NCI-H2196 treated with DMSO at 0.1 percent for 48 hours (cell line): ENCODE results near the gene EGF.
"Not testable (repeated sequence)": the region's sequence is repeated elsewhere in the genome, so short reads cannot be mapped to it uniquely, and the experiment has no call there.

Experiments
- DNase-seq: peaks from one replicate; lab custom pipeline; 2025; ENCODE audit not compliant: unreplicated experiment; lab: John Stamatoyannopoulos, UW

EGF gene

DNA sequence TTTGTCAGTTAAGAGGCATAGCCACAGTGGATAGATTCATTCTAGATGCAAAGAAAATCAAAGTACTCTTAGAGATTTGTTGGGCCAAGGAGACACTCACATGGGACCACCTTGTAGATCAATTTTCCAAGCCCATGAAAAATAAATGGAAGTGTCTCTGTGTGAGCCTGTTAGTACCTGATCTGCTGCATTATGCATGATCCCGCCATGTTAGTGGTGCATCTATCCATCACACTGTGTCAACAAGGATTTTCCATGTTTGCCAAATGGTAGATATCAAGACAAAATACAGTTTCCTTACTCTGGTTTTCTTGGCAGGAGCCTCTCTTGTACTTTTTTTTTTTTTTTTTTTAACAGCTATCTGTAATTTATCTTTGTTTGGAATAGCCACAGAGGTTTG lies 112.4 kb downstream of the EGF start:
- DNase-seq = no peak

- DNase-seq = no peak
Measured at GRCh38 chr4:110025718-110026117, 113.0 kb downstream of the EGF start.

DNA sequence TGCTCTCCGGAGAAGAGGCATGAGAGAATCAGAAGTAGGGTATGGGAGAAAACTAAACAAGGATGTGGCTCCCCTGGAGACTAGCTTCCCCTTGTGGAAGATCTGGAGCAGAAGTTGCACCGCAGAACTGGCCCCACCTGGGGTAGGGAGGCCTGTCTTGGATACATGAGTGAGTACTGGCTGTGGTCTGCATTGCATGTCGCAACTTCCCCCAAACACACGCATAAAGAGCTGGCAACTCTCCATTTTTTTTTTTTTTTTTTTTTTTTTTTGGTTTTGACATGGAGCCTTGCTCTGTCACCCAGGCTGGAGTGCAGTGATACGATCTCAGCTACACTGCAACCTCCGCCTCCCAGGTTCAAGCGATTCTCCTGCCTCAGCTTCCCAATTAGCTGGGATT lies 119.9 kb downstream of the EGF start:
- no peak for DNase-seq

- DNase-seq = no peak
Measured at GRCh38 chr4:110033355-110034025, 120.8 kb downstream of the EGF start.

DNA sequence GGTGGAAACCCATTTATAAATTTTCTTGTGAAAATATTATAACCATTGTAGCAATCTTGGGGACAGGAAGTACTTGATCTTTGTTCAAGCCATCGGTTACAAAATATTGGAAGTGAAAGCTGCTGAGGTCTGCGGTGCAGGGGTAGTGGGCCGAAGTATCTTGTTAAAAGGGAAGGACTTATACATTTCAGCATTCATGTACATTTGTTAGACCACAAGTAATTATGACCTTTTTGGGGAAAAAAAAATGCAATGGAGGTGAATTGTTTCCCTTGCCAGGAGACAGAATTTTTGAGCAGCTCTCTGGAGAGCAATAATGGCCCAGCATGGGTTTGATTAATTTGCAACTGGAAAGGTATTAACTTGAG lies 121.3 kb downstream of the EGF start:
- DNase-seq = no peak

GRCh38 chr4:110039164-110039563 lies 126.5 kb downstream of the EGF start:
- DNase-seq = not testable (repeated sequence)

- DNase-seq = no peak
Measured at GRCh38 chr4:110041735-110042134, 129.1 kb downstream of the EGF start.

DNA sequence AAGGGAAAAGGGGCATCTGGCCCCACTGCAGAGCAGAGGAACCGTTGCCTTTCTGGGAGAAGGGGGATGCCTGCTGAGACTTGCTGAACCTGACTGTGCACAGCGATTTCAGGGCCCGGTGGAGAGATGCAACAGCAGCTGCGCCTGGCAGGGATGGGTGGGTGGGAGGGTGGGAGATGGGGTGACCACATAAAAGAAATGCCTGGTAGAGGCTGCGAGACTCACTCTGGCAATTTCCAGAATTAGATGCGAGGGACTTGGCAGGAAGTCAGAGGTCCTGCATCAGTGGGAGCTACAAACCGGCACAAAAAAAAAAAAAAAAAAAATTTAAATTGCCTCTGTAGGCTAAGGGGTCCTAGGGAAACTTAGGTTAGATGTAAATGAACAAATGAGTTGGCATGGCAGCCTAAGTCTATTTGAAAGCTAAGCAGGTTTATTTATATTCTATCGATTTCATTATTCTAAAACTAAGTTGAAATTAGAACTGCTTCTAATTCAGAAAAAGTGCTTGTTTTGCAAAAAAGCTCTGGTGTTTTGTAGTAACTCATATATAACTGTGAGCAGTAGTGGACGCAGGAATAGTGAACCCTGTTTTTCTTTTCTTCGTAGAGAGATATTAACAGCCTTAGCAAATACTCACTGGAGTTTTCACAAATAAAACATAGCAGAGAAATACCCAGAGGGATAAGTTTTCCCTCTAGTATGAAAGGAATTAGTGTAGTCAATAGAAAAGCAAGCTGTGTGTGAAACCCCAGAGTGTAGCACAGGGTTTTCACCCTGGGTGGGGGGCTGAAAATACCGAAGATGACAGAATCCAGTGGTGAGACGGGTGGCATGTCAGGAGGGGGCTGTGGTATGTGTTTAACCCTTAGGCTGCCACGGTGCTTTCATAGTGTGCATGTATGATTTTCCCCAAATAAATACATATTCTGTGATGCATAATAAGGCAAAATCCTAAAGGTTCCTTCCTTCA lies 130.1 kb downstream of the EGF start:
- DNase-seq = no peak

GRCh38 chr4:110046588-110047049 lies 133.9 kb downstream of the EGF start:
- DNase-seq = no peak

- peak; percentile 7 for DNase-seq
Measured at GRCh38 chr4:110049951-110050925, 137.6 kb downstream of the EGF start.

DNA sequence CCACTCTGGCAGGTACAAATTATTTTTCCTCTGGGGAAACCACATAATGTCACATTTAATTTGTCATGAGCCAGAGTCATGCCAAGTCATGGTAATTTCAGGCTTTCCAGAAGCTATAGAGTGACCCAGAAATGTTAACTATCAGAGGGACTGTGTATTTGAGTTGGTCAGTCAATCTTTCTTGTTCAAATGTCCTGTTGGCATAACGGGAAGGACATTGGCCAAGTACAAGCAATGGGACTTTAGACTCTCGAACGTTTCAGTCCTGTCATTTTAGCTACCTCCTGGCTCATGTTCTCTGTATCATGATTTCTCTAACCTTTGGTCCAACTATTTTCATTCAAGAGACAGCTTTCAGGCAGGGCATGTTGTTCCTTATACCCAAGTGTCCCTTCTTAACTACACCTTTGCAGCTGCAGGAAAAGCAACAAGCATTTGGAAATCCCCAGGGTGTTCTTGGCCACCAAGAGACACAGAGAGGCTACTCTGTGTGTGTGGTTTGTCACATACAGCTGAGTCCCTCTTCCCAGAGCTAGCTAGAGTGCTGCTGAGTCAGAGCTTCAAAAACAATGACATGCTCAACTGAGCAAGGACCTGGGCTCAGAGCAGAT lies 142.6 kb downstream of the EGF start:
- no peak for DNase-seq

DNA sequence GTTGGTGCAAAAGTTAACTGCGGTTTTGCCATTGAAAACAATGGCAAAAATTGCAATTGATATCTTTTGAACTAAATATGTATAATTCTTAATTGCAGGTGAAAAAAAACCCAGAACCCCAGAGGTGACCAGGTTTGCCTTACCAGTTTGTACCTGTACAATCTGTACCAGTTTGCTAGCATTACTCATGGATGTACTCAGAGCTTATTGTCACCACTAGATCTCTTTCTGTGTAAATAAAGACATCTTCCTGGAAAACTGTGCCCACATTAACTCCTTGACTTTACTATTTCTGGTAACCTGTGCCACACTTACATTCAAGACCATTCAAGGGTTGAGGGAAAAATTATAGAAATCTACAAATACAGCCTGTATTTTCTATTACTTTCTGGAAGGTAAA lies 146.0 kb downstream of the EGF start:
- DNase-seq = no peak

- no peak for DNase-seq
Measured at GRCh38 chr4:110059556-110060191, 147.0 kb downstream of the EGF start.

- no peak for DNase-seq
Measured at GRCh38 chr4:110061076-110061475, 148.4 kb downstream of the EGF start.
